NB4 (cell line): Measurements from ENCODE around the gene NBEA.

Experiments
- CTCF ChIP-seq: IDR thresholded peaks from one replicate; pipeline ENCODE4 v1.5.1; 2012; ENCODE audit warnings: low read depth, low read length
- MAX ChIP-seq: IDR thresholded peaks from 2 replicates; pipeline ENCODE4 v1.6.1; 2011; ENCODE audit warnings: low read depth, low read length
- MYC ChIP-seq: IDR thresholded peaks from 2 replicates; pipeline ENCODE4 v1.6.1; 2011; ENCODE audit warnings: low read depth, low read length
- POLR2A ChIP-seq: IDR thresholded peaks from 2 replicates; pipeline ENCODE4 v1.6.1; 2011; ENCODE audit warnings: mild to moderate bottlenecking; ENCODE audit not compliant: insufficient read length; ENCODE audit errors: extremely low read depth

GRCh38 chr13:35514801-35515502 is 572.9 kb downstream of the NBEA start:
- no peak for TF ChIP-seq CTCF
- no peak for TF ChIP-seq POLR2A
- TF ChIP-seq MAX: no peak
- TF ChIP-seq MYC: no peak
